Measurements from ENCODE around the gene PYCARD. TPM values are rescaled to one million over a fixed set of nuclear protein-coding genes. Genes with fewer than 3 reads are reported as not detected.
A peak's percentile ranks its signal among the peaks of the same experiment; 100 is the strongest.

The PYCARD gene
- total and polyA plus RNA-seq, 9 of the 15 experiments (the other 6 are each of a cell fraction or from before 2014, with no cell fraction given): 1.3 to 28.4 (median 6.0) TPM

- in situ Hi-C loops (cut with MboI): no loop called here
- FAIRE-seq (no peak), DNase-seq (ENCODE audit: extremely low read depth in 1 of 4, low spot score in 3 of 4) (peak in 3 of 4 experiments; percentile 14 to 27 (median 17)), ATAC-seq (0 out of 3 replicates have a peak, but pooled peaks have one; percentile 12)
- H3K27me3 ChIP-seq (ENCODE audit: control insufficient read depth in 2 of 2, insufficient read depth in 2 of 2, low read length in 2 of 2): no peaks in the 10 kb centered on the region
- CTCF ChIA-PET (ENCODE audit: low intra/inter-chr PET ratio): no interaction called here
- H3K9ac ChIP-seq (ENCODE audit: insufficient read depth in 1 of 2, low read depth in 2 of 2, low read length in 2 of 2): peak overlapping the region in 1 of 2 experiments; percentile 81; a peak in 1 of 4 replicates
- POLR2A ChIA-PET: interaction anchor here (0.6 to 1.2 kb wide), 2 partner anchors 9 to 10 kb away, joined by 3 to 7 read pairs; no protein-coding TSS in a partner anchor
- 27% methylated on average over 3 of the region's 3 CpGs for whole genome bisulfite sequencing (ENCODE audit: insufficient coverage, low coverage, missing lambda C conversion rate)
- no peak overlapping the region for H3K4me3 ChIP-seq
- intact Hi-C loops (cut with micrococcal nuclease): no loop called here
- no peak overlapping the region for H3K4me2 ChIP-seq (ENCODE audit: insufficient read depth, low read length)
- H3K9me3 ChIP-seq (replicated peaks; ENCODE audit: control insufficient read depth, insufficient read depth, low read depth, low read length): no peaks in the 10 kb centered on the region
- TF ChIP-seq PRDM10 (IDR thresholded peaks at IDR 0.05; ENCODE audit: partially characterized antibody): peak; percentile 62
- TF ChIP-seq MYC (IDR thresholded peaks at IDR 0.05; ENCODE audit: low read depth, low read length): no peak
- TF ChIP-seq MYC (CRISPR knock-in tag; IDR thresholded peaks at IDR 0.05; ENCODE audit: borderline replicate concordance, low read depth): no peak
- BruUV-seq (replicated peaks): no TSS peak
- no peaks in the 10 kb centered on the region for H4K20me1 ChIP-seq (replicated peaks; ENCODE audit: control insufficient read depth, insufficient read depth, low read length)
- no peak overlapping the region for H3K27ac ChIP-seq (ENCODE audit: extremely low read depth, low read depth, low read length)
- 0 out of 2 replicates have a peak overlapping the region, but pooled peaks have one; percentile 35 for H2AFZ ChIP-seq (ENCODE audit: low read depth, low read length)
- peaks cover 17 to 39% of the 10 kb centered on the region in 2 experiments for H3K4me1 ChIP-seq (replicated peaks in 1 of 2; ENCODE audit: control insufficient read depth in 2 of 2, insufficient read depth in 2 of 2, low read length in 2 of 2)
- H3K79me2 ChIP-seq (ENCODE audit: control insufficient read depth, insufficient read depth, low read length): no peaks in the 10 kb centered on the region
- H3K36me3 ChIP-seq (ENCODE audit: control insufficient read depth, insufficient read depth, low read length): no peaks in the 10 kb centered on the region
- no peaks in the 10 kb centered on the region for H3K9me1 ChIP-seq (ENCODE audit: control insufficient read depth, insufficient read depth, low read length)
These were observed 22.6 kb upstream of the PYCARD start for GRCh38 chr16:31225193-31225592.

All from K562 (cell line).